H1 (cell line): ENCODE results near the gene WNT3A. TPM values are rescaled to one million over a fixed set of nuclear protein-coding genes. Genes with fewer than 3 reads are reported as not detected.

Experiments
- CTCF ChIA-PET: fragments of 300-600 bp; sonication (Branson Sonifier 250); formaldehyde crosslinking; loops from one replicate; lab custom pipeline; 2021; ENCODE audit not compliant: partially characterized antibody; lab: Charles Lee
- POLR2A ChIA-PET: fragments of 300-600 bp; sonication (Branson Sonifier 250); formaldehyde crosslinking; loops from one replicate; lab custom pipeline; 2021; ENCODE audit warnings: inconsistent platforms; ENCODE audit not compliant: partially characterized antibody; lab: Charles Lee
- DNase-seq, 2 experiments: peaks; one replicate each; pipeline versions ENCODE4 v3.0.0 to v3.0.0-alpha.2; 2010 to 2022; ENCODE audit warnings: low spot score in 2 of 2, low read depth in 1 of 2, mixed read lengths in 1 of 2
- FAIRE-seq: peaks from 2 replicates; lab custom pipeline; 2011; peaks lifted over from hg19 to GRCh38; lab: Jason Lieb, UNC
- H2AFZ ChIP-seq: 2 replicates; pipeline ENCODE4 v1.8.1; 2012; ENCODE audit warnings: low read length, inconsistent platforms
- H2AK5ac ChIP-seq: 2 replicates; pipeline ENCODE4 v1.6.1; 2013; ENCODE audit warnings: low read depth, low read length
- H2BK120ac ChIP-seq: replicated peaks from 2 replicates; pipeline ENCODE3; 2013; ENCODE audit warnings: low read depth, low read length, inconsistent platforms
- H2BK12ac ChIP-seq: 2 replicates; pipeline ENCODE4 v1.6.1; 2013; ENCODE audit warnings: low read depth, low read length
- H2BK15ac ChIP-seq: 2 replicates; pipeline ENCODE4 v1.6.1; 2013; ENCODE audit warnings: low read length
- H2BK20ac ChIP-seq: 2 replicates; pipeline ENCODE4 v1.6.1; 2013; ENCODE audit warnings: low read length
- H2BK5ac ChIP-seq: 2 replicates; pipeline ENCODE4 v1.6.1; 2013; ENCODE audit warnings: low read depth, low read length
- H3K14ac ChIP-seq: 2 replicates; pipeline ENCODE4 v1.6.1; 2013; ENCODE audit warnings: inconsistent platforms; ENCODE audit not compliant: insufficient read length
- H3K18ac ChIP-seq: 2 replicates; pipeline ENCODE4 v1.6.1; 2013; ENCODE audit warnings: low read length; ENCODE audit errors: extremely low read depth
- H3K23ac ChIP-seq: 2 replicates; pipeline ENCODE4 v1.6.1; 2013; ENCODE audit warnings: inconsistent platforms; ENCODE audit not compliant: insufficient read length
- H3K23me2 ChIP-seq: 2 replicates; pipeline ENCODE4 v1.6.1; 2013; ENCODE audit warnings: low read depth, low read length
- H3K27ac ChIP-seq: 2 replicates; pipeline ENCODE4 v1.6.1; 2011; ENCODE audit warnings: low read depth, low read length, inconsistent platforms
- H3K27me3 ChIP-seq, 4 experiments: replicated peaks in 1 of 4; 1 replicate in 1 of 4; 2 replicates in 3 of 4; pipeline versions ENCODE4 v1.6.1 to v1.8.1; 2011 to 2013; ENCODE audit warnings: low read length in 3 of 4, mild to moderate bottlenecking in 3 of 4, inconsistent platforms in 2 of 4, mixed read lengths in 2 of 4, moderate library complexity in 1 of 4; ENCODE audit not compliant: control insufficient read depth in 3 of 4, insufficient read depth in 3 of 4; ENCODE audit errors: extremely low read depth in 1 of 4
- H3K36me3 ChIP-seq, 4 experiments: 2 replicates each; pipeline versions ENCODE4 v1.6.1 to v1.8.1; 2011 to 2013; ENCODE audit warnings: mild to moderate bottlenecking in 4 of 4, low read length in 3 of 4, moderate library complexity in 2 of 4, control low read depth in 1 of 4, inconsistent platforms in 1 of 4; ENCODE audit not compliant: insufficient read depth in 4 of 4, control insufficient read depth in 2 of 4
- H3K4ac ChIP-seq: replicated peaks from 2 replicates; pipeline ENCODE3; 2013; ENCODE audit warnings: low read length, low read depth, mixed read lengths, inconsistent platforms; ENCODE audit not compliant: insufficient read length
- H3K4me1 ChIP-seq, 4 experiments: replicated peaks in 1 of 4; 1 replicate in 1 of 4; 2 replicates in 3 of 4; pipeline versions ENCODE4 v1.6.1 to v1.8.1; 2011 to 2013; ENCODE audit warnings: low read length in 3 of 4, inconsistent platforms in 2 of 4, mixed read lengths in 1 of 4; ENCODE audit not compliant: insufficient read depth in 4 of 4, control insufficient read depth in 3 of 4
- H3K4me2 ChIP-seq, 2 experiments: 2 replicates each; pipeline versions ENCODE4 v1.6.1 to v1.8.1; 2011 to 2013; ENCODE audit warnings: low read depth in 2 of 2, low read length in 2 of 2, control low read depth in 1 of 2, inconsistent platforms in 1 of 2, mild to moderate bottlenecking in 1 of 2; ENCODE audit not compliant: insufficient read depth in 1 of 2
- H3K4me3 ChIP-seq, 4 experiments: fragments of 200-600, 300-600 bp in 1 of 4; sonication (generic), shearing (Covaris generic), sonication (Bioruptor Twin) in 1 of 4; 2 replicates each; pipeline versions ENCODE4 v1.5.1 to v1.8.1; 2011 to 2016; ENCODE audit warnings: low read length in 4 of 4, low read depth in 3 of 4, control low read depth in 2 of 4, inconsistent platforms in 2 of 4, mild to moderate bottlenecking in 2 of 4, mixed read lengths in 1 of 4, moderate library complexity in 1 of 4; ENCODE audit not compliant: insufficient read depth in 2 of 4; ENCODE audit errors: extremely low read depth in 1 of 4
- H3K56ac ChIP-seq: replicated peaks from 2 replicates; pipeline ENCODE3; 2013; ENCODE audit warnings: low read depth, mild to moderate bottlenecking, mixed read lengths, low read length, inconsistent platforms; ENCODE audit not compliant: insufficient read length
- H3K79me1 ChIP-seq: 2 replicates; pipeline ENCODE4 v1.6.1; 2013; ENCODE audit warnings: low read depth, low read length, control low read depth
- H3K79me2 ChIP-seq, 2 experiments: 2 replicates each; pipeline versions ENCODE4 v1.6.1 to v1.8.1; 2012 to 2013; ENCODE audit warnings: low read length in 2 of 2, mild to moderate bottlenecking in 2 of 2, inconsistent platforms in 1 of 2; ENCODE audit not compliant: insufficient read depth in 2 of 2, control insufficient read depth in 1 of 2
- H3K9ac ChIP-seq, 4 experiments: replicated peaks in 1 of 4; 1 replicate in 1 of 4; 2 replicates in 3 of 4; pipeline versions ENCODE4 v1.6.1 to v1.8.1; 2011 to 2013; ENCODE audit warnings: low read depth in 3 of 4, low read length in 3 of 4, control low read depth in 2 of 4, mild to moderate bottlenecking in 2 of 4, moderate library complexity in 2 of 4, inconsistent platforms in 1 of 4; ENCODE audit errors: extremely low read depth in 1 of 4
- H3K9me3 ChIP-seq, 2 experiments: 2 replicates each; pipeline versions ENCODE4 v1.6.1 to v1.8.1; 2012 to 2013; ENCODE audit warnings: mild to moderate bottlenecking in 2 of 2, moderate library complexity in 2 of 2, control low read depth in 1 of 2, inconsistent platforms in 1 of 2, low read depth in 1 of 2, low read length in 1 of 2, mixed read lengths in 1 of 2; ENCODE audit not compliant: insufficient read depth in 2 of 2
- H4K20me1 ChIP-seq, 2 experiments: replicated peaks in 1 of 2; 2 replicates each; pipeline versions ENCODE3 to v1.8.1; 2011 to 2013; ENCODE audit warnings: inconsistent platforms in 2 of 2, low read length in 2 of 2, mild to moderate bottlenecking in 1 of 2; ENCODE audit not compliant: insufficient read depth in 2 of 2, control insufficient read depth in 1 of 2
- H4K5ac ChIP-seq: 2 replicates; pipeline ENCODE4 v1.6.1; 2013; ENCODE audit warnings: low read length, low read depth, mixed read lengths, inconsistent platforms; ENCODE audit not compliant: insufficient read length
- H4K8ac ChIP-seq: 2 replicates; pipeline ENCODE4 v1.8.0; 2013; ENCODE audit warnings: mild to moderate bottlenecking, moderate library complexity, low read length, inconsistent platforms; ENCODE audit not compliant: insufficient read depth; ENCODE audit errors: extremely low read depth
- H4K91ac ChIP-seq: replicated peaks from 2 replicates; pipeline ENCODE3; 2013; ENCODE audit warnings: low read length, mixed read lengths, inconsistent platforms; ENCODE audit not compliant: insufficient read length
- CTCF ChIP-seq, 3 experiments: IDR thresholded peaks; 1 replicate in 2 of 3; 2 replicates in 1 of 3; pipeline versions ENCODE4 v1.5.1 to v1.6.1; 2011; ENCODE audit warnings: low read length in 3 of 3, mild to moderate bottlenecking in 3 of 3, inconsistent platforms in 2 of 3, low read depth in 1 of 3, moderate library complexity in 1 of 3; ENCODE audit not compliant: insufficient read depth in 1 of 3; ENCODE audit errors: control extremely low read depth in 1 of 3
- EZH2 ChIP-seq: fragments of 200-600 bp; sonication (generic); IDR thresholded peaks from 2 replicates; pipeline ENCODE4 v1.7.1; 2012; ENCODE audit warnings: low read depth, mild to moderate bottlenecking, moderate library complexity, low read length, inconsistent platforms; ENCODE audit not compliant: severe bottlenecking
- JUN ChIP-seq: IDR thresholded peaks from 2 replicates; pipeline ENCODE4 v1.6.1; 2011; ENCODE audit warnings: low read depth, mild to moderate bottlenecking, improper control_type of control experiment, low read length
- KDM1A ChIP-seq: fragments of 200-600, 300-600 bp; sonication (generic); IDR thresholded peaks from 2 replicates; pipeline ENCODE4 v1.7.1; 2016; ENCODE audit warnings: mild to moderate bottlenecking, low read length, borderline replicate concordance
- PHF8 ChIP-seq: fragments of 200-600 bp; sonication (generic); conservative IDR thresholded peaks from 2 replicates; pipeline ENCODE4 v1.7.1; 2012; ENCODE audit warnings: low read depth, mild to moderate bottlenecking, inconsistent platforms, low read length, moderate library complexity
- RNF2 ChIP-seq: fragments of 200-900, 300-1000 bp; sonication (generic); IDR thresholded peaks from 2 replicates; pipeline ENCODE4 v1.7.1; 2016; ENCODE audit warnings: borderline replicate concordance, low read depth, mild to moderate bottlenecking, antibody characterized with exemption, low read length; ENCODE audit not compliant: poor library complexity, severe bottlenecking; ENCODE audit errors: missing control alignments
- RXRA ChIP-seq: IDR thresholded peaks from 2 replicates; pipeline ENCODE4 v1.6.1; 2011; ENCODE audit warnings: low read depth, mild to moderate bottlenecking, low read length, moderate library complexity; ENCODE audit not compliant: insufficient read depth
- SUZ12 ChIP-seq: fragments of 200-600 bp; sonication (generic); IDR thresholded peaks from 2 replicates; pipeline ENCODE4 v1.6.1; 2012; ENCODE audit warnings: mild to moderate bottlenecking, inconsistent platforms, low read length, moderate library complexity, mixed read lengths
- TAF1 ChIP-seq: IDR thresholded peaks from 2 replicates; pipeline ENCODE4 v1.6.1; 2011; ENCODE audit warnings: mild to moderate bottlenecking, low read depth, low read length
- WGBS, 2 experiments: shearing (Covaris generic) in 1 of 2; methylation state at CpG; one replicate each; pipeline versions ENCODE4 v1.1.6 to v1.1.7; 2013 to 2015; ENCODE audit warnings: low lambda C conversion rate in 2 of 2, mixed read lengths in 2 of 2, inconsistent platforms in 1 of 2, low coverage in 1 of 2, missing lambda C conversion rate in 1 of 2; ENCODE audit not compliant: insufficient replicate concordance in 2 of 2, insufficient coverage in 1 of 2, insufficient read length in 1 of 2; ENCODE audit errors: extremely low coverage in 1 of 2, missing lambda C conversion rate in 1 of 2; 5-methylcytosine and 5-hydroxymethylcytosine counted together
- polyA plus RNA-seq, 7 experiments: library from polyadenylated mRNA; depleted of rRNA in 3 of 7; stranded (reverse) in 5 of 7; unstranded in 2 of 7; fragments of >200 nt in 5 of 7; fragments of 200-250 nt in 2 of 7; gene quantifications; 1 replicate in 5 of 7; 2 replicates in 1 of 7; 4 replicates in 1 of 7; pipeline versions ENCODE4 v1.2.1 to v1.2.3, GENCODE V29; 2011 to 2013; ENCODE audit warnings: missing spikeins in 2 of 7, mixed read lengths in 2 of 7
- total RNA-seq: library from RNA; stranded (reverse); fragmentation: NEBNext Ultra II Directional; extraction: Animal tissue kit (Norgen Biotek cat#: 25700); gene quantifications from 2 replicates; pipeline ENCODE4 v1.2.1, GENCODE V29; 2021

Gene WNT3A
- total and polyA plus RNA-seq, 2 of the 8 experiments (the other 6 are each of a cell fraction or from before 2014, with no cell fraction given) = 0.08 to 0.19 TPM

- H3K9ac ChIP-seq = no peak overlapping the region
- H3K23ac ChIP-seq = no peak overlapping the region
- no peak overlapping the region for H3K4me3 ChIP-seq
- no peaks in the 10 kb centered on the region for H3K27me3 ChIP-seq
- H2BK12ac ChIP-seq = no peak overlapping the region
- H3K4me1 ChIP-seq = no peaks in the 10 kb centered on the region; a peak in 2 of 7 replicates
- H3K79me1 ChIP-seq = peaks cover 53% of the 10 kb centered on the region
- no peak overlapping the region for H2AK5ac ChIP-seq
- H3K4ac ChIP-seq = no peak overlapping the region
- H3K4me2 ChIP-seq = no peak overlapping the region
- H2BK120ac ChIP-seq = no peak overlapping the region
- no peak overlapping the region for H2BK15ac ChIP-seq
- H3K14ac ChIP-seq = no peak overlapping the region
- H2BK5ac ChIP-seq = no peak overlapping the region
- FAIRE-seq = no peak
- H3K56ac ChIP-seq = no peak overlapping the region
- H3K23me2 ChIP-seq = no peaks in the 10 kb centered on the region
- H3K27ac ChIP-seq = no peak overlapping the region
- DNase-seq = no peak
- 84% methylated on average over 13 of the region's 13 CpGs; no CpG with 5 or more reads in 1 of the 2 experiments for WGBS, 2 experiments
- no peak overlapping the region for H4K91ac ChIP-seq
- H2AFZ ChIP-seq = no peak overlapping the region
- H3K9me3 ChIP-seq = peaks cover 3 to 5% of the 10 kb centered on the region in 2 experiments; a peak in 3 of 4 replicates
- CTCF ChIA-PET = interaction anchor here (0.5 to 2.0 kb wide), 3 partner anchors 84 to 91 kb away, joined by 4 to 5 read pairs (median 5); no protein-coding TSS in a partner anchor
- no peak overlapping the region for H3K18ac ChIP-seq
- H2BK20ac ChIP-seq = no peak overlapping the region
- H3K36me3 ChIP-seq = peaks cover 11 to 25% (median 16%) of the 10 kb centered on the region in 4 experiments; a peak in 7 of 8 replicates
- peaks cover 45 to 77% of the 10 kb centered on the region in 2 experiments for H3K79me2 ChIP-seq
- H4K20me1 ChIP-seq = peaks cover 39 to 72% of the 10 kb centered on the region in 2 experiments
- no peak overlapping the region for H4K5ac ChIP-seq
- no peak overlapping the region for H4K8ac ChIP-seq
- POLR2A ChIA-PET = interaction anchor here (1.1 kb wide), 1 partner anchor 15 kb away, joined by 3 read pairs; no protein-coding TSS in a partner anchor
- TF ChIP-seq RXRA = no peak
- no peak for TF ChIP-seq PHF8
- TF ChIP-seq RNF2 = no peak
- no peak for TF ChIP-seq CTCF (IDR thresholded peaks at IDR 0.05; ENCODE audit: control extremely low read depth in 1 of 3, insufficient read depth in 1 of 3, low read depth in 1 of 3, low read length in 3 of 3)
- no peak for TF ChIP-seq JUN
- no peak for TF ChIP-seq SUZ12
- no peak for TF ChIP-seq TAF1
- no peak for TF ChIP-seq EZH2
- no peak for TF ChIP-seq KDM1A
Observed at GRCh38 chr1:228094432-228095016, 87.7 kb downstream of the WNT3A start.
